ENCODE measurements around the gene TMEM114. TPM values are rescaled to one million over a fixed set of nuclear protein-coding genes. Genes with fewer than 3 reads are reported as not detected.
A peak's percentile ranks its signal among the peaks of the same experiment; 100 is the strongest.

Gene TMEM114
- total and polyA plus RNA-seq, 2 donors (not counting 1 experiment from before 2014, with no cell fraction given) = not detected

DNA sequence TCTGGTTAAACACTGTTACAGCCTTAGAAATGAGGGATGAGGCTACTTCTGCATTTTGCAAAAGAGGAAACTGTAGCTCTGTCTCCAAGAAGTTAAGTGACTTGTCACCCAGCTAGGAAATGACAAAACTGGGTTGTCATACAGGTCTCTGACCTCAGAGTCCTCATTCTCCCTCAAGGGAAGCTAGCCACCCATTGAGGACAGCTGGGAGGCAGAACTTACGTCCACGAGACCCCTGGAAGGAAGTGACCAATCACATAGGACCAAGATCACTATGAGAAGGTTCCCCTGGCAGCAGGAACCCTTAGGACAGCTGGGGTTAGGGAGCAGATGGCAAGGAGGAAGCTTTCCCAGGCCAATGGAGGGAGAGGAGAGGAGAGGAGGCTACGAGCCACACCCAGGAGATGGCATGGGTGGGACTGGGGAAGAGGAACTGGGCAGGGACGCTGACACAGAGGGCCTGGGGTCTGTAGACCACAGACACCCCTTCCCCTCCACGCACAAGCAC is 42.4 kb upstream of the TMEM114 start:
- H4K20me1 ChIP-seq (ENCODE audit: control insufficient read depth, extremely low read depth, insufficient read depth, low read length) = no peaks in the 10 kb centered on the region

DNA sequence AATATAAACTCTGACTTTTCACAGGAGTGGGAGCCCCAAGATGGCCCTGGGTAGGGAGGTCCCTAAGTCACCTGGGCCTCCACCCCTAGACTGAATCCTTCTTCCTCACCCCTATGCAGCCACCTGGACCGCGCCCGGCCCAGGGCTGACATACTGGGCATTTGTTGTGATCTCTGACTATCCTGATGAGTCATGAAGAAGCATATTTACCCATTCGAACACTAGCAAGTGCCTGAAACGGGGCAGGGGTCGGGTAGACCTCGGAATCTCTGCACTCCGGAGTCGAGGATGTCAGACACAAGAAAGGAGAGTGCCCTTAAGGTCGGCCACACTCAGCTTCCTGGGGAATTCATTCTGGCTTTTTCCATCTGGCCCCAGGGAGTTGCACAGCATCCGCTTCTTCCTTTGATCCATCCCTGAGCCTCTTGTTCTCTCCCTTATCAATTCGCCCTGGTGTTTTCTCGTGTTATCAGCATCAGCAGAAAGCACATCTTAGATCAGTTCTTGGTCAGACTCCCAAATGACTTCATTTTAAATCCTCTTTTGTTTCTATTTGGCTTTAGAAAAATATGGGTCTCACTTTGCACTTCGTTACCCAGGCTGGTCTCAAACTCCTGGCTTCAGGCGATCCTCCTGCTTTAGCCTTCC is 41.6 kb upstream of the TMEM114 start:
- TF ChIP-seq, protein P1, sequence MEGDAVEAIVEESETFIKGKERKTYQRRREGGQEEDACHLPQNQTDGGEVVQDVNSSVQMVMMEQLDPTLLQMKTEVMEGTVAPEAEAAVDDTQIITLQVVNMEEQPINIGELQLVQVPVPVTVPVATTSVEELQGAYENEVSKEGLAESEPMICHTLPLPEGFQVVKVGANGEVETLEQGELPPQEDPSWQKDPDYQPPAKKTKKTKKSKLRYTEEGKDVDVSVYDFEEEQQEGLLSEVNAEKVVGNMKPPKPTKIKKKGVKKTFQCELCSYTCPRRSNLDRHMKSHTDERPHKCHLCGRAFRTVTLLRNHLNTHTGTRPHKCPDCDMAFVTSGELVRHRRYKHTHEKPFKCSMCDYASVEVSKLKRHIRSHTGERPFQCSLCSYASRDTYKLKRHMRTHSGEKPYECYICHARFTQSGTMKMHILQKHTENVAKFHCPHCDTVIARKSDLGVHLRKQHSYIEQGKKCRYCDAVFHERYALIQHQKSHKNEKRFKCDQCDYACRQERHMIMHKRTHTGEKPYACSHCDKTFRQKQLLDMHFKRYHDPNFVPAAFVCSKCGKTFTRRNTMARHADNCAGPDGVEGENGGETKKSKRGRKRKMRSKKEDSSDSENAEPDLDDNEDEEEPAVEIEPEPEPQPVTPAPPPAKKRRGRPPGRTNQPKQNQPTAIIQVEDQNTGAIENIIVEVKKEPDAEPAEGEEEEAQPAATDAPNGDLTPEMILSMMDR (conservative IDR thresholded peaks at IDR 0.05 in 1 of 2, IDR thresholded peaks at IDR 0.05 in 1 of 2; ENCODE audit: low read depth in 1 of 2, low read length in 2 of 2) = no peak
- Histone ChIP-seq H3K4me1 (ENCODE audit: control insufficient read depth, extremely low read depth, insufficient read depth, low read length) (no peaks in the 10 kb centered on the region), H3K9ac (ENCODE audit: insufficient read depth, low read length) (no peak overlapping the region), H3K4me2 (ENCODE audit: extremely low read depth, insufficient read depth, low read length) (no peak overlapping the region), H3K79me2 (ENCODE audit: control insufficient read depth, insufficient read depth, low read length) (no peaks in the 10 kb centered on the region), H3K27ac (ENCODE audit: insufficient read depth, low read length) (no peak overlapping the region), H3K36me3 (ENCODE audit: control insufficient read depth, insufficient read depth, low read length) (peaks cover 27% of the 10 kb centered on the region), H2AFZ (ENCODE audit: low read length) (no peak overlapping the region), H3K4me3 (replicated peaks in 1 of 4; ENCODE audit: control extremely low read depth in 1 of 4, insufficient read depth in 1 of 4, low read depth in 3 of 4, low read length in 4 of 4) (no peak overlapping the region), H3K9me3 (ENCODE audit: control insufficient read depth, insufficient read depth, low read depth, low read length) (no peaks in the 10 kb centered on the region), H4K20me1 (ENCODE audit: control insufficient read depth, extremely low read depth, insufficient read depth, low read length) (no peaks in the 10 kb centered on the region), H3K27me3 (ENCODE audit: control insufficient read depth, insufficient read depth, low read length) (no peaks in the 10 kb centered on the region)
- DNase-seq (ENCODE audit: low read depth in 2 of 2) = no peak

More for the DNA sequence above, 42.4 kb upstream of the TMEM114 start:
- no peak for DNase-seq (ENCODE audit: low read depth in 2 of 2)
- no peak overlapping the region for H3K4me3 ChIP-seq (replicated peaks in 1 of 4; ENCODE audit: control extremely low read depth in 1 of 4, insufficient read depth in 1 of 4, low read depth in 3 of 4, low read length in 4 of 4)
- no peak overlapping the region for H2AFZ ChIP-seq (ENCODE audit: low read length)
- no peaks in the 10 kb centered on the region for H3K27me3 ChIP-seq (ENCODE audit: control insufficient read depth, insufficient read depth, low read length)
- H3K9ac ChIP-seq (ENCODE audit: insufficient read depth, low read length) = no peak overlapping the region
- H3K4me1 ChIP-seq (ENCODE audit: control insufficient read depth, extremely low read depth, insufficient read depth, low read length) = no peaks in the 10 kb centered on the region
- no peak for TF ChIP-seq EZH2 (IDR thresholded peaks at IDR 0.05; ENCODE audit: low read length, missing control alignments)
- TF ChIP-seq, protein P1 (conservative IDR thresholded peaks at IDR 0.05 in 1 of 2, IDR thresholded peaks at IDR 0.05 in 1 of 2; ENCODE audit: low read depth in 1 of 2, low read length in 2 of 2) = no peak
- H3K36me3 ChIP-seq (ENCODE audit: control insufficient read depth, insufficient read depth, low read length) = peaks cover 27% of the 10 kb centered on the region
- no peaks in the 10 kb centered on the region for H3K79me2 ChIP-seq (ENCODE audit: control insufficient read depth, insufficient read depth, low read length)
- no peaks in the 10 kb centered on the region for H3K9me3 ChIP-seq (ENCODE audit: control insufficient read depth, insufficient read depth, low read depth, low read length)
- H3K27ac ChIP-seq (ENCODE audit: insufficient read depth, low read length) = no peak overlapping the region
- H3K4me2 ChIP-seq (ENCODE audit: extremely low read depth, insufficient read depth, low read length) = no peak overlapping the region

DNA sequence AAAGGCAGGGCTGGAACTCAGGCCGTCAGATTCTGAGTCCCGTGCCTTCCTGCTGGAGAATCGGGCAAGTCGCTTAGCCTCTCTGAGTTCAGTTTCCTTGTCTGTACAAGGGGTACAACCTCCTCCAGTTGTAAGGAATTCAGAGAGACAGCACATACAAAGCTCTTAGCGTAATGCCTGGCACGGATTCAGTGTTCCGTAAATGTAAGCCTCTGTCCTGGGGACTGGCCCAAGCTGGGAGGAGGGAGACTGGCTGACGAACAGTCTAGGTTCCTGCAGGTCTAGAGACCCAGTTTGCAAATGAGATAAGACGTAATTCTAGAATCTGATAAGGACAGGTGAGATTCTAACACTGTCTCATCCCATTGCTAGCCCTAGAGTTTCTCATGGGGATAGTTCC is 41.1 kb upstream of the TMEM114 start:
- Histone ChIP-seq H3K9me3 (ENCODE audit: control insufficient read depth, insufficient read depth, low read depth, low read length) (no peaks in the 10 kb centered on the region), H4K20me1 (ENCODE audit: control insufficient read depth, extremely low read depth, insufficient read depth, low read length) (no peaks in the 10 kb centered on the region), H3K4me1 (ENCODE audit: control insufficient read depth, extremely low read depth, insufficient read depth, low read length) (no peaks in the 10 kb centered on the region), H3K4me2 (ENCODE audit: extremely low read depth, insufficient read depth, low read length) (no peak overlapping the region), H2AFZ (ENCODE audit: low read length) (no peak overlapping the region), H3K27ac (ENCODE audit: insufficient read depth, low read length) (no peak overlapping the region), H3K4me3 (replicated peaks in 1 of 4; ENCODE audit: control extremely low read depth in 1 of 4, insufficient read depth in 1 of 4, low read depth in 3 of 4, low read length in 4 of 4) (no peak overlapping the region), H3K79me2 (ENCODE audit: control insufficient read depth, insufficient read depth, low read length) (no peaks in the 10 kb centered on the region), H3K36me3 (ENCODE audit: control insufficient read depth, insufficient read depth, low read length) (peaks cover 29% of the 10 kb centered on the region), H3K9ac (ENCODE audit: insufficient read depth, low read length) (no peak overlapping the region), H3K27me3 (ENCODE audit: control insufficient read depth, insufficient read depth, low read length) (no peaks in the 10 kb centered on the region)
- TF ChIP-seq, protein P1 (conservative IDR thresholded peaks at IDR 0.05 in 1 of 2, IDR thresholded peaks at IDR 0.05 in 1 of 2; ENCODE audit: low read depth in 1 of 2, low read length in 2 of 2) = no peak
- no peak for TF ChIP-seq EZH2 (IDR thresholded peaks at IDR 0.05; ENCODE audit: low read length, missing control alignments)
- DNase-seq (ENCODE audit: low read depth in 2 of 2) = peak in 1 of 2 donors; percentile 5

Data from fibroblast of lung (primary cell).